NCI-H187 treated with DMSO at 0.1 percent for 48 hours (cell line): Measurements from ENCODE around the gene TUBB4A.

Source experiments
- DNase-seq: peaks from one replicate; lab custom pipeline; 2025; lab: John Stamatoyannopoulos, UW

TUBB4A gene

GRCh38 chr19:6494438-6495036, 7.6 kb downstream of the TUBB4A start:
- no peak for DNase-seq

- DNase-seq: no peak
Observed at GRCh38 chr19:6491802-6492592, 10.1 kb downstream of the TUBB4A start.

- DNase-seq: no peak
Observed at GRCh38 chr19:6490134-6490533, 12.0 kb downstream of the TUBB4A start.

GRCh38 chr19:6489278-6490061, 12.6 kb downstream of the TUBB4A start:
- no peak for DNase-seq

- no peak for DNase-seq
Observed at GRCh38 chr19:6484831-6485230, 17.3 kb downstream of the TUBB4A start.

- no peak for DNase-seq
Observed at GRCh38 chr19:6484230-6484629, 17.9 kb downstream of the TUBB4A start.

GRCh38 chr19:6483235-6483634, 18.9 kb downstream of the TUBB4A start:
- no peak for DNase-seq

GRCh38 chr19:6482343-6482686, 19.8 kb downstream of the TUBB4A start:
- no peak for DNase-seq

GRCh38 chr19:6481541-6482342, 20.4 kb downstream of the TUBB4A start, which contains the start of gene DENND1C:
DENND1C (minus strand) TSS chr19:6481787; CDS start chr19:6481695, 92 bp downstream.
- DNase-seq: no peak

GRCh38 chr19:6480848-6481415, 21.2 kb downstream of the TUBB4A start:
- no peak for DNase-seq

- DNase-seq: no peak
Observed at GRCh38 chr19:6479836-6480398, 22.2 kb downstream of the TUBB4A start.

- DNase-seq: no peak
Observed at GRCh38 chr19:6478815-6479214, 23.3 kb downstream of the TUBB4A start.

- DNase-seq: no peak
Observed at GRCh38 chr19:6476896-6477431, 25.1 kb downstream of the TUBB4A start.

- no peak for DNase-seq
Observed at GRCh38 chr19:6476155-6476895, 25.8 kb downstream of the TUBB4A start.

GRCh38 chr19:6475321-6476108, 26.6 kb downstream of the TUBB4A start:
- DNase-seq: no peak

GRCh38 chr19:6473647-6474046, 28.5 kb downstream of the TUBB4A start:
- DNase-seq: no peak

- DNase-seq: no peak
Observed at GRCh38 chr19:6472713-6473112, 29.4 kb downstream of the TUBB4A start.

- no peak for DNase-seq
Observed at GRCh38 chr19:6471076-6471475, 31.0 kb downstream of the TUBB4A start.

- no peak for DNase-seq
Observed at GRCh38 chr19:6470173-6470572, 31.9 kb downstream of the TUBB4A start.

GRCh38 chr19:6467384-6467783, 34.7 kb downstream of the TUBB4A start:
- no peak for DNase-seq
